ENCODE results near the gene ARHGEF7.
A peak's percentile ranks its signal among the peaks of the same experiment; 100 is the strongest.

ARHGEF7 gene

GRCh38 chr13:111206148-111206547, 91.0 kb downstream of the ARHGEF7 start:
- H3K4me1 Mint-ChIP-seq (ENCODE audit: low read depth in 2 of 2): peaks cover 54 to 64% of the 10 kb centered on the region in 2 donors
- no peak overlapping the region for H3K4me3 Mint-ChIP-seq
- no peaks in the 10 kb centered on the region for H3K9me3 Mint-ChIP-seq
- peaks cover 8% of the 10 kb centered on the region for H3K36me3 Mint-ChIP-seq (ENCODE audit: insufficient read depth)
- H3K27me3 Mint-ChIP-seq: no peaks in the 10 kb centered on the region
- DNase-seq (no peak), ATAC-seq (replicated peaks) (no peak)
- peak overlapping the region in 1 of 2 donors; percentile 30 for H3K27ac Mint-ChIP-seq

DNA sequence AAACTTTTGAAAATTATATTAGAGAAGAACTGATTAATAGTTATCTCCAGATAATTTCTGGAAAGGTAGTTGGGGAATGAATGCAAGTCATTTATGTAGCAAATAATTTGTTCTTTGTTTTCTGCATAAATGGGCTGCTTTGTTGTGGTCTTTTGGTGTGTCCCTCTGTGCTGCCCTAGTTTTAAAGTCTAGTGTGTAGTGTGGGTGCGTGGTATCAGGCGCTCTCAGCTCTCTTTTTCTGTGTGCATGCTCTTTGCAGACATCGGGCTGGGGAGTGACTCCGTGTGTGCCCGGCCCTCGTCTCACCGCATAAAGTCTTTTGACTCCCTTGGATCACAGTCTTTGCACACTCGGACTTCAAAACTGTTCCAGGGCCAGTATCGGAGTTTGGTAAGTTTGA, 94.5 kb downstream of the ARHGEF7 start:
- H3K9me3 Mint-ChIP-seq: no peaks in the 10 kb centered on the region
- H3K4me1 Mint-ChIP-seq (ENCODE audit: low read depth in 2 of 2): peaks cover 47 to 63% of the 10 kb centered on the region in 2 donors
- H3K36me3 Mint-ChIP-seq (ENCODE audit: insufficient read depth): peaks cover 8% of the 10 kb centered on the region
- ATAC-seq (replicated peaks) (peak; percentile 65), DNase-seq (no peak)
- no peaks in the 10 kb centered on the region for H3K27me3 Mint-ChIP-seq
- H3K27ac Mint-ChIP-seq: peak overlapping the region in 1 of 2 donors; percentile 7
- peak overlapping the region in 1 of 2 donors; percentile 44 for H3K4me3 Mint-ChIP-seq

GRCh38 chr13:111210091-111210490, 95.0 kb downstream of the ARHGEF7 start:
- Mint-ChIP-seq H3K27ac (peak overlapping the region in 1 of 2 donors; percentile 7), H3K4me3 (peak overlapping the region in 1 of 2 donors; percentile 44), H3K36me3 (ENCODE audit: insufficient read depth) (peaks cover 9% of the 10 kb centered on the region), H3K9me3 (no peaks in the 10 kb centered on the region), H3K27me3 (no peaks in the 10 kb centered on the region), H3K4me1 (ENCODE audit: low read depth in 2 of 2) (peaks cover 48 to 63% of the 10 kb centered on the region in 2 donors)
- DNase-seq (no peak), ATAC-seq (replicated peaks) (no peak)

GRCh38 chr13:111210544-111211469, 95.7 kb downstream of the ARHGEF7 start:
- H3K9me3 Mint-ChIP-seq: no peaks in the 10 kb centered on the region
- no peak overlapping the region for H3K4me3 Mint-ChIP-seq
- DNase-seq (no peak), ATAC-seq (replicated peaks) (no peak)
- no peaks in the 10 kb centered on the region for H3K27me3 Mint-ChIP-seq
- H3K36me3 Mint-ChIP-seq (ENCODE audit: insufficient read depth): peaks cover 8% of the 10 kb centered on the region
- peak overlapping the region in 1 of 2 donors; percentile 7 for H3K27ac Mint-ChIP-seq
- H3K4me1 Mint-ChIP-seq (ENCODE audit: low read depth in 2 of 2): peaks cover 46 to 64% of the 10 kb centered on the region in 2 donors

- no peak overlapping the region for H3K4me3 Mint-ChIP-seq
- peaks cover 7% of the 10 kb centered on the region for H3K36me3 Mint-ChIP-seq (ENCODE audit: insufficient read depth)
- ATAC-seq (replicated peaks) (no peak), DNase-seq (no peak)
- no peaks in the 10 kb centered on the region for H3K9me3 Mint-ChIP-seq
- no peak overlapping the region for H3K27ac Mint-ChIP-seq
- H3K4me1 Mint-ChIP-seq (ENCODE audit: low read depth in 2 of 2): peaks cover 49 to 65% of the 10 kb centered on the region in 2 donors
- H3K27me3 Mint-ChIP-seq: no peaks in the 10 kb centered on the region
These were observed 96.8 kb downstream of the ARHGEF7 start for GRCh38 chr13:111211789-111212516.

DNA sequence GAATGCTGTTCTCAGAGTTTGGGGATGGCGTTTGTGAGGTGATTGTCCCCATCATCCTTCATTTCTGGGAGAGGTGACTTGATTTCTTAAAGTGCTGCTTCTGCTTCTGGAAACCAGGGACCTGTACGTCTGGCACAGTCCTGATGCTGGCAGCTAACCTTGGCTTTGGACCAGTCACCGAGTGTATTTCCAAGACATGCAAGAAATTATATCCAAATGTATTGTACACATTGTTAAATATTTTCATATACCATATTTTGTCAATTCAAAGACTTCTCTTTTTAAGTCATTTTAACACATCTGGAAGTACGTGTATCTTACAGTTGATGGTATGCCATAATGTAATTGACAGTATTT, 97.4 kb downstream of the ARHGEF7 start:
- no peak for ATAC-seq (replicated peaks)
- DNase-seq: no peak
- H3K27me3 Mint-ChIP-seq: no peaks in the 10 kb centered on the region
- no peak overlapping the region for H3K4me3 Mint-ChIP-seq
- peaks cover 7% of the 10 kb centered on the region for H3K36me3 Mint-ChIP-seq (ENCODE audit: insufficient read depth)
- H3K4me1 Mint-ChIP-seq (ENCODE audit: low read depth in 2 of 2): peaks cover 49 to 65% of the 10 kb centered on the region in 2 donors
- H3K27ac Mint-ChIP-seq: peak overlapping the region in 1 of 2 donors; percentile 74
- H3K9me3 Mint-ChIP-seq: no peaks in the 10 kb centered on the region

GRCh38 chr13:111213964-111214726, 99.0 kb downstream of the ARHGEF7 start:
- Mint-ChIP-seq H3K4me3 (peak overlapping the region in 1 of 2 donors; percentile 26), H3K27me3 (no peaks in the 10 kb centered on the region), H3K36me3 (ENCODE audit: insufficient read depth) (peaks cover 23% of the 10 kb centered on the region), H3K9me3 (no peaks in the 10 kb centered on the region), H3K4me1 (ENCODE audit: low read depth in 2 of 2) (peaks cover 39 to 64% of the 10 kb centered on the region in 2 donors), H3K27ac (peak overlapping the region in 1 of 2 donors; percentile 74)
- ATAC-seq (replicated peaks): no peak
- DNase-seq: no peak

DNA sequence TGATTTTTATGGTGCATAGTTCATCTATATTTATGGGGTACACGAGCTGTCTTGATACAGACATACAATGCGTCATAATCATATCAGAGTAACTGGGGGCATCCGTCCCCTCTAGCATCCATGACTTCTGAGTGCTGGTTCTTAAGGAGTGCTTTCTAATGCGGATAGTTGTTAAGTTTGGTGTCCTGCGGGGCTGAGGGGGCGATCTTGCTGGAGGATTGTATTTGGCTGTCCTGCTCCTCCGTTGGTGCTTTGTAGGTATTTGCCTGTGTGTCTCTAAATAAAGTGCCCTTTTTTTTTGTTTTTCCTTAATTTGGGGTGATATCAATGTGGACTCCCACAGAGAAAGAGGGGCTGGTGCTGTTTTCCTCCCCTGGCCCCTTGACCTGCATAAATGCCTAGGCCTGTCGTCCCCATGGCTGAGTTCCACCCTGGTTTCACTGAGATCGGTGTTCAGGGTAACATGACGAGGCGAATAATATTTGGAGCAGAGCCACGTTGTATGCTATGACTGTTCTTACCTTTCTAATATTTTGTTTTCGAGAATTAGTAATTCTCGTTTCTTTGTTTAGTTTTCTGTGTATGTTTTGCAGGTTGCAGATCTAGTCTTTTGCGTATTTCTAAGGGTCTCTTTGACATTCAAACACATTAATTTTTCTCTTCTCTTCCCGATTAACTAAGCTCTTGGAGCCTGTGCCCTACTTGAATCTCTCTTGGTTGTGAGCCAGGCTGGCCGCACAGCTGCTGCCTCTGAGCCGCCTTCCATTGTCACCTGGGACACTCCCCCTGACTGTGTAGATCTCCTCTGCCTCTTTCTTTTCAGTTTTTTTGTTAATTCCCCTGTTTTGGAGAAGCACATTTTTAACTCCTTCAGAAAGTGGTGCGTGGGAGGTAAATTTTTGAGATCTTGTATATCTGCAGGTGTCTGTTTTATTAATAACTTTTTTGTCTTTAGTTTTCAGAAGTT, 100.3 kb downstream of the ARHGEF7 start:
- H3K4me1 Mint-ChIP-seq (ENCODE audit: low read depth in 2 of 2): peaks cover 35 to 62% of the 10 kb centered on the region in 2 donors
- H3K36me3 Mint-ChIP-seq (ENCODE audit: insufficient read depth): peaks cover 31% of the 10 kb centered on the region
- no peak overlapping the region for H3K4me3 Mint-ChIP-seq

DNA sequence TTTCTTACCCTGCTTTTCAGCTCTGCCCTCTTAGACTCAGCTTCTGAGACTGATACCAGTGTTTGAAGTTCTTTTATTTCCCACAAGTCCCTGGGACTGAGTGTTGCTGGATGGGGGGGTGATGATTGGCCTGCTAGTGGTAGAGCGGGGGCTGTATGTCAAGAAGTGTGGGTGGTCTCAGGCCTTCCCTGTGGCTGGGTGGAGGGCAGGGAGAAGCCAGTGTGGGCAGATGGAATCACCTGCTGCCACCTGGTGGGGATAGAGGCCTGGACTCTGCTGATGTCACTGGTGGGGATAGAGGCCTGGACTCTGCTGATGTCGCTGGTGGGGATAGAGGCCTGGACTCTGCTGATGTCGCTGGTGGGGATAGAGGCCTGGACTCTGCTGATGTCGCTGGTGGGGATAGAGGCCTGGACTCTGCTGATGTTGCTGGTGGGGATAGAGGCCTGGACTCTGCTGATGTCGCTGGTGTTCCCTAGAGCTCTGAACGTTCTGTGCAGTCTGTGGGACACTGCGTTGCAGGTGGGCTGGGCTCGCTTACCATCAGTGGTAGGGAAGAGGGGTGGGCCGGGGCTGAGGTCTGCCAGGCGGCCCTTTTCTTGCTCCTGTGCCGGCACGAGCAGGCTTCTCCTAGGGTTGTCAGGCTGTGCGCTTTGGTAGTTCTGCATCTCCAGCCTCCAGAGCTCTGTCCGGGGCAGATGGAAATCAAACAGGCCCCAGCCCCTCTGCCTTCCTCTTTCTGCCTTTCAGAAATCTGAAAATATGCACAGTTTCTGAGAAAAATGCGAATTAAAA, 101.3 kb downstream of the ARHGEF7 start:
- no peaks in the 10 kb centered on the region for H3K27me3 Mint-ChIP-seq
- peak overlapping the region in 1 of 2 donors; percentile 33 for H3K27ac Mint-ChIP-seq
- H3K4me1 Mint-ChIP-seq (ENCODE audit: low read depth in 2 of 2): peaks cover 29 to 54% of the 10 kb centered on the region in 2 donors
- H3K9me3 Mint-ChIP-seq: no peaks in the 10 kb centered on the region
- ATAC-seq (replicated peaks) (peak; percentile 53), DNase-seq (peak; percentile 12 to 38 (median 15))
- H3K36me3 Mint-ChIP-seq (ENCODE audit: insufficient read depth): peaks cover 28% of the 10 kb centered on the region
- H3K4me3 Mint-ChIP-seq: no peak overlapping the region

More for the DNA sequence above, 100.3 kb downstream of the ARHGEF7 start:
- Mint-ChIP-seq H3K9me3 (no peaks in the 10 kb centered on the region), H3K27me3 (no peaks in the 10 kb centered on the region), H3K27ac (peak overlapping the region in 1 of 2 donors; percentile 33)
- no peak for DNase-seq
- ATAC-seq (replicated peaks): no peak

DNA sequence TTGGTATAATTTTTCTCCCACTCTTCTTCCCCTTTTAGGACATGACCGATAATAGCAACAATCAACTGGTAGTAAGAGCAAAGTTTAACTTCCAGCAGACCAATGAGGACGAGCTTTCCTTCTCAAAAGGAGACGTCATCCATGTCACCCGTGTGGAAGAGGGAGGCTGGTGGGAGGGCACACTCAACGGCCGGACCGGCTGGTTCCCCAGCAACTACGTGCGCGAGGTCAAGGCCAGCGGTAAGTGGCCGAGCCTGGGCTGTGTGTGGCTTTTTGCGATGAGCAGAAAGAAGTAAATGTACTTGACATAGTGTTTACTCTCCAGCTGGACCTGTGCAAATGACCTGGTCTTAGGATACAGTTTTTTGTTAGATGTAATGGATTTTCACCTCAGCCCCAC, 102.5 kb downstream of the ARHGEF7 start:
- no peak for DNase-seq
- Mint-ChIP-seq H3K4me3 (no peak overlapping the region), H3K27ac (no peak overlapping the region), H3K27me3 (no peaks in the 10 kb centered on the region), H3K4me1 (ENCODE audit: low read depth in 2 of 2) (peaks cover 25 to 42% of the 10 kb centered on the region in 2 donors), H3K36me3 (ENCODE audit: insufficient read depth) (peaks cover 28% of the 10 kb centered on the region), H3K9me3 (no peaks in the 10 kb centered on the region)
- no peak for ATAC-seq (replicated peaks)

GRCh38 chr13:111219280-111219679, 104.2 kb downstream of the ARHGEF7 start:
- Mint-ChIP-seq H3K4me1 (ENCODE audit: low read depth in 2 of 2) (peaks cover 17 to 32% of the 10 kb centered on the region in 2 donors), H3K9me3 (no peaks in the 10 kb centered on the region), H3K27me3 (no peaks in the 10 kb centered on the region), H3K27ac (no peak overlapping the region), H3K36me3 (ENCODE audit: insufficient read depth) (peaks cover 28% of the 10 kb centered on the region), H3K4me3 (no peak overlapping the region)
- no peak for DNase-seq
- ATAC-seq (replicated peaks): no peak

DNA sequence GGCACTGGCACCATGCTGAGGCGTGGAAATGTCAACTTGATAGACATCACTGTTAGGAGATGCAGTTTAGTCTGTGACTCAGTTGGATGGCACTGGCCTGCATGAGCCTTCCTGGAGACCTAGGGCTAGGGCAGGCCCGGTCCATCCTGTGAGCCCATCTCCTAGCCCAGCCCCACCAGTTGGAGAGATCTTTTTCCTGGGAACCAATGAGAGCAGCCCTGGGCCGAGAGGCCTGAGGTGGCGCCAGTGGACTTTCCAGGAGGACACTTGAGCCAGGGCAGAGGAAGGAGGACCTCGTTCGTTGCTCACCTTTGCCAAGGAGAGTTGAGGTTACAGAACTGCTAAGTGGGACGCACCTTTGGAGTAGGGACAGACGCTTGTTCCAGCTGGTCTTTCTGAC, 104.8 kb downstream of the ARHGEF7 start:
- H3K27me3 Mint-ChIP-seq: no peaks in the 10 kb centered on the region
- peaks cover 15 to 33% of the 10 kb centered on the region in 2 donors for H3K4me1 Mint-ChIP-seq (ENCODE audit: low read depth in 2 of 2)
- H3K27ac Mint-ChIP-seq: no peak overlapping the region
- no peak overlapping the region for H3K4me3 Mint-ChIP-seq
- no peaks in the 10 kb centered on the region for H3K9me3 Mint-ChIP-seq
- ATAC-seq (replicated peaks): no peak
- peaks cover 28% of the 10 kb centered on the region for H3K36me3 Mint-ChIP-seq (ENCODE audit: insufficient read depth)
- no peak for DNase-seq

Data from effector memory CD8-positive, alpha-beta T cell (primary cell).